H1 (cell line): ENCODE results near the gene R3HDM1. TPM values are rescaled to one million over a fixed set of nuclear protein-coding genes. Genes with fewer than 3 reads are reported as not detected.

Source experiments
- CTCF ChIA-PET: fragments of 300-600 bp; sonication (Branson Sonifier 250); formaldehyde crosslinking; loops from one replicate; lab custom pipeline; 2021; ENCODE audit not compliant: partially characterized antibody; lab: Charles Lee
- POLR2A ChIA-PET: fragments of 300-600 bp; sonication (Branson Sonifier 250); formaldehyde crosslinking; loops from one replicate; lab custom pipeline; 2021; ENCODE audit warnings: inconsistent platforms; ENCODE audit not compliant: partially characterized antibody; lab: Charles Lee
- DNase-seq, 2 experiments: peaks; one replicate each; pipeline versions ENCODE4 v3.0.0 to v3.0.0-alpha.2; 2010 to 2022; ENCODE audit warnings: low spot score in 2 of 2, low read depth in 1 of 2, mixed read lengths in 1 of 2
- FAIRE-seq: peaks from 2 replicates; lab custom pipeline; 2011; peaks lifted over from hg19 to GRCh38; lab: Jason Lieb, UNC
- H2AFZ ChIP-seq: 2 replicates; pipeline ENCODE4 v1.8.1; 2012; ENCODE audit warnings: low read length, inconsistent platforms
- H2AK5ac ChIP-seq: 2 replicates; pipeline ENCODE4 v1.6.1; 2013; ENCODE audit warnings: low read depth, low read length
- H2BK120ac ChIP-seq: replicated peaks from 2 replicates; pipeline ENCODE3; 2013; ENCODE audit warnings: low read depth, low read length, inconsistent platforms
- H2BK12ac ChIP-seq: 2 replicates; pipeline ENCODE4 v1.6.1; 2013; ENCODE audit warnings: low read depth, low read length
- H2BK15ac ChIP-seq: 2 replicates; pipeline ENCODE4 v1.6.1; 2013; ENCODE audit warnings: low read length
- H2BK20ac ChIP-seq: 2 replicates; pipeline ENCODE4 v1.6.1; 2013; ENCODE audit warnings: low read length
- H2BK5ac ChIP-seq: 2 replicates; pipeline ENCODE4 v1.6.1; 2013; ENCODE audit warnings: low read depth, low read length
- H3K14ac ChIP-seq: 2 replicates; pipeline ENCODE4 v1.6.1; 2013; ENCODE audit warnings: inconsistent platforms; ENCODE audit not compliant: insufficient read length
- H3K18ac ChIP-seq: 2 replicates; pipeline ENCODE4 v1.6.1; 2013; ENCODE audit warnings: low read length; ENCODE audit errors: extremely low read depth
- H3K23ac ChIP-seq: 2 replicates; pipeline ENCODE4 v1.6.1; 2013; ENCODE audit warnings: inconsistent platforms; ENCODE audit not compliant: insufficient read length
- H3K23me2 ChIP-seq: 2 replicates; pipeline ENCODE4 v1.6.1; 2013; ENCODE audit warnings: low read depth, low read length
- H3K27ac ChIP-seq: 2 replicates; pipeline ENCODE4 v1.6.1; 2011; ENCODE audit warnings: low read depth, low read length, inconsistent platforms
- H3K27me3 ChIP-seq, 4 experiments: replicated peaks in 1 of 4; 1 replicate in 1 of 4; 2 replicates in 3 of 4; pipeline versions ENCODE4 v1.6.1 to v1.8.1; 2011 to 2013; ENCODE audit warnings: low read length in 3 of 4, mild to moderate bottlenecking in 3 of 4, inconsistent platforms in 2 of 4, mixed read lengths in 2 of 4, moderate library complexity in 1 of 4; ENCODE audit not compliant: control insufficient read depth in 3 of 4, insufficient read depth in 3 of 4; ENCODE audit errors: extremely low read depth in 1 of 4
- H3K36me3 ChIP-seq, 4 experiments: 2 replicates each; pipeline versions ENCODE4 v1.6.1 to v1.8.1; 2011 to 2013; ENCODE audit warnings: mild to moderate bottlenecking in 4 of 4, low read length in 3 of 4, moderate library complexity in 2 of 4, control low read depth in 1 of 4, inconsistent platforms in 1 of 4; ENCODE audit not compliant: insufficient read depth in 4 of 4, control insufficient read depth in 2 of 4
- H3K4ac ChIP-seq: replicated peaks from 2 replicates; pipeline ENCODE3; 2013; ENCODE audit warnings: low read length, low read depth, mixed read lengths, inconsistent platforms; ENCODE audit not compliant: insufficient read length
- H3K4me1 ChIP-seq, 4 experiments: replicated peaks in 1 of 4; 1 replicate in 1 of 4; 2 replicates in 3 of 4; pipeline versions ENCODE4 v1.6.1 to v1.8.1; 2011 to 2013; ENCODE audit warnings: low read length in 3 of 4, inconsistent platforms in 2 of 4, mixed read lengths in 1 of 4; ENCODE audit not compliant: insufficient read depth in 4 of 4, control insufficient read depth in 3 of 4
- H3K4me2 ChIP-seq, 2 experiments: 2 replicates each; pipeline versions ENCODE4 v1.6.1 to v1.8.1; 2011 to 2013; ENCODE audit warnings: low read depth in 2 of 2, low read length in 2 of 2, control low read depth in 1 of 2, inconsistent platforms in 1 of 2, mild to moderate bottlenecking in 1 of 2; ENCODE audit not compliant: insufficient read depth in 1 of 2
- H3K4me3 ChIP-seq, 4 experiments: fragments of 200-600, 300-600 bp in 1 of 4; sonication (generic), shearing (Covaris generic), sonication (Bioruptor Twin) in 1 of 4; 2 replicates each; pipeline versions ENCODE4 v1.5.1 to v1.8.1; 2011 to 2016; ENCODE audit warnings: low read length in 4 of 4, low read depth in 3 of 4, control low read depth in 2 of 4, inconsistent platforms in 2 of 4, mild to moderate bottlenecking in 2 of 4, mixed read lengths in 1 of 4, moderate library complexity in 1 of 4; ENCODE audit not compliant: insufficient read depth in 2 of 4; ENCODE audit errors: extremely low read depth in 1 of 4
- H3K56ac ChIP-seq: replicated peaks from 2 replicates; pipeline ENCODE3; 2013; ENCODE audit warnings: low read depth, mild to moderate bottlenecking, mixed read lengths, low read length, inconsistent platforms; ENCODE audit not compliant: insufficient read length
- H3K79me1 ChIP-seq: 2 replicates; pipeline ENCODE4 v1.6.1; 2013; ENCODE audit warnings: low read depth, low read length, control low read depth
- H3K79me2 ChIP-seq, 2 experiments: 2 replicates each; pipeline versions ENCODE4 v1.6.1 to v1.8.1; 2012 to 2013; ENCODE audit warnings: low read length in 2 of 2, mild to moderate bottlenecking in 2 of 2, inconsistent platforms in 1 of 2; ENCODE audit not compliant: insufficient read depth in 2 of 2, control insufficient read depth in 1 of 2
- H3K9ac ChIP-seq, 4 experiments: replicated peaks in 1 of 4; 1 replicate in 1 of 4; 2 replicates in 3 of 4; pipeline versions ENCODE4 v1.6.1 to v1.8.1; 2011 to 2013; ENCODE audit warnings: low read depth in 3 of 4, low read length in 3 of 4, control low read depth in 2 of 4, mild to moderate bottlenecking in 2 of 4, moderate library complexity in 2 of 4, inconsistent platforms in 1 of 4; ENCODE audit errors: extremely low read depth in 1 of 4
- H3K9me3 ChIP-seq, 2 experiments: 2 replicates each; pipeline versions ENCODE4 v1.6.1 to v1.8.1; 2012 to 2013; ENCODE audit warnings: mild to moderate bottlenecking in 2 of 2, moderate library complexity in 2 of 2, control low read depth in 1 of 2, inconsistent platforms in 1 of 2, low read depth in 1 of 2, low read length in 1 of 2, mixed read lengths in 1 of 2; ENCODE audit not compliant: insufficient read depth in 2 of 2
- H4K20me1 ChIP-seq, 2 experiments: replicated peaks in 1 of 2; 2 replicates each; pipeline versions ENCODE3 to v1.8.1; 2011 to 2013; ENCODE audit warnings: inconsistent platforms in 2 of 2, low read length in 2 of 2, mild to moderate bottlenecking in 1 of 2; ENCODE audit not compliant: insufficient read depth in 2 of 2, control insufficient read depth in 1 of 2
- H4K5ac ChIP-seq: 2 replicates; pipeline ENCODE4 v1.6.1; 2013; ENCODE audit warnings: low read length, low read depth, mixed read lengths, inconsistent platforms; ENCODE audit not compliant: insufficient read length
- H4K8ac ChIP-seq: 2 replicates; pipeline ENCODE4 v1.8.0; 2013; ENCODE audit warnings: mild to moderate bottlenecking, moderate library complexity, low read length, inconsistent platforms; ENCODE audit not compliant: insufficient read depth; ENCODE audit errors: extremely low read depth
- H4K91ac ChIP-seq: replicated peaks from 2 replicates; pipeline ENCODE3; 2013; ENCODE audit warnings: low read length, mixed read lengths, inconsistent platforms; ENCODE audit not compliant: insufficient read length
- CEBPB ChIP-seq: IDR thresholded peaks from 2 replicates; pipeline ENCODE4 v1.6.1; 2012; ENCODE audit warnings: low read depth, low read length
- EGR1 ChIP-seq: IDR thresholded peaks from 2 replicates; pipeline ENCODE4 v1.6.1; 2011; ENCODE audit warnings: low read depth, low read length, borderline replicate concordance
- GABPA ChIP-seq: IDR thresholded peaks from 2 replicates; pipeline ENCODE4 v1.6.1; 2011; ENCODE audit warnings: mild to moderate bottlenecking, low read length, moderate library complexity, borderline replicate concordance; ENCODE audit not compliant: insufficient read depth
- HDAC2 ChIP-seq, 2 experiments: fragments of 300-600 bp in 1 of 2; sonication (generic) in 1 of 2; IDR thresholded peaks; 2 replicates each; pipeline ENCODE4 v1.6.1; 2011 to 2012; ENCODE audit warnings: low read depth in 2 of 2, low read length in 2 of 2, mild to moderate bottlenecking in 2 of 2, moderate library complexity in 2 of 2, borderline replicate concordance in 1 of 2, inconsistent platforms in 1 of 2
- JUN ChIP-seq: IDR thresholded peaks from 2 replicates; pipeline ENCODE4 v1.6.1; 2011; ENCODE audit warnings: low read depth, mild to moderate bottlenecking, improper control_type of control experiment, low read length
- KDM5A ChIP-seq: fragments of 200-600 bp; IDR thresholded peaks from 2 replicates; pipeline ENCODE4 v1.7.1; 2012; ENCODE audit warnings: mild to moderate bottlenecking, low read length, inconsistent platforms, mixed read lengths
- MAFK ChIP-seq: IDR thresholded peaks from 2 replicates; pipeline ENCODE4 v1.6.1; 2012; ENCODE audit warnings: low read depth, mild to moderate bottlenecking, improper control_type of control experiment, low read length
- POLR2A ChIP-seq, 2 experiments: IDR thresholded peaks; 1 replicate in 1 of 2; 2 replicates in 1 of 2; pipeline ENCODE4 v1.6.1; 2011; ENCODE audit warnings: low read depth in 2 of 2, low read length in 2 of 2, mild to moderate bottlenecking in 2 of 2; ENCODE audit errors: control extremely low read depth in 1 of 2
- SIRT6 ChIP-seq: IDR thresholded peaks from one replicate; pipeline ENCODE4 v1.7.1; 2012; ENCODE audit warnings: low read length, inconsistent platforms
- SIX5 ChIP-seq: IDR thresholded peaks from 2 replicates; pipeline ENCODE4 v1.6.1; 2011; ENCODE audit warnings: mild to moderate bottlenecking, low read depth, low read length
- TAF1 ChIP-seq: IDR thresholded peaks from 2 replicates; pipeline ENCODE4 v1.6.1; 2011; ENCODE audit warnings: mild to moderate bottlenecking, low read depth, low read length
- TBP ChIP-seq: IDR thresholded peaks from 2 replicates; pipeline ENCODE4 v1.6.1; 2011; ENCODE audit warnings: low read depth, low read length, improper control_type of control experiment
- WGBS, 2 experiments: shearing (Covaris generic) in 1 of 2; methylation state at CpG; one replicate each; pipeline versions ENCODE4 v1.1.6 to v1.1.7; 2013 to 2015; ENCODE audit warnings: low lambda C conversion rate in 2 of 2, mixed read lengths in 2 of 2, inconsistent platforms in 1 of 2, low coverage in 1 of 2, missing lambda C conversion rate in 1 of 2; ENCODE audit not compliant: insufficient replicate concordance in 2 of 2, insufficient coverage in 1 of 2, insufficient read length in 1 of 2; ENCODE audit errors: extremely low coverage in 1 of 2, missing lambda C conversion rate in 1 of 2; 5-methylcytosine and 5-hydroxymethylcytosine counted together
- polyA plus RNA-seq, 7 experiments: library from polyadenylated mRNA; depleted of rRNA in 3 of 7; stranded (reverse) in 5 of 7; unstranded in 2 of 7; fragments of >200 nt in 5 of 7; fragments of 200-250 nt in 2 of 7; gene quantifications; 1 replicate in 5 of 7; 2 replicates in 1 of 7; 4 replicates in 1 of 7; pipeline versions ENCODE4 v1.2.1 to v1.2.3, GENCODE V29; 2011 to 2013; ENCODE audit warnings: missing spikeins in 2 of 7, mixed read lengths in 2 of 7
- total RNA-seq: library from RNA; stranded (reverse); fragmentation: NEBNext Ultra II Directional; extraction: Animal tissue kit (Norgen Biotek cat#: 25700); gene quantifications from 2 replicates; pipeline ENCODE4 v1.2.1, GENCODE V29; 2021
- TF ChIP-seq, protein P1 (sequence below), 3 experiments: IDR thresholded peaks; 1 replicate in 2 of 3; 2 replicates in 1 of 3; pipeline versions ENCODE4 v1.5.1 to v1.6.1; 2011; ENCODE audit warnings: low read length in 3 of 3, mild to moderate bottlenecking in 3 of 3, inconsistent platforms in 2 of 3, low read depth in 1 of 3, moderate library complexity in 1 of 3; ENCODE audit not compliant: insufficient read depth in 1 of 3; ENCODE audit errors: control extremely low read depth in 1 of 3

R3HDM1 gene
- total and polyA plus RNA-seq, 2 of the 8 experiments (the other 6 are each of a cell fraction or from before 2014, with no cell fraction given), result 77.7 to 120 TPM

DNA sequence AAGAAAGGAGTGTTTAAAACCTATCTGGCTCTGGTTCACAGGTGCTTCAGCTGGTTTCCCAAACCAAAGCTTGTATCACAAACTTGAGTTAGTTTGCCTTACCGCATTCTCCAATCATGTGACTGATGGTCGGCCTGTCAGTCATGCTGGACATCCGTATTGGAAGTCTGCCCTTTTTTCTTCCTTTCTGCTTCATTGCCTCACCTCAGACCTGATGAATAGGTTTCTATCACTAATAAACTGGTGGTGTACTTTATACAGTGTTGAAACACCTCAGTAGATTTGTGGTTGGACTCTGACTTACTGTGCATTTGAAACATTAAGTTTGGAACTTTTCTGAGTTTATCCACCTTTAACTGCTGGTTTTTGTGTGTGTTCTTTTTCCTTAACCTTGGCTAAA lies 84.1 kb downstream of the R3HDM1 start:
- Histone ChIP-seq H3K23ac (no peak overlapping the region), H4K8ac (no peak overlapping the region), H3K18ac (no peak overlapping the region), H3K4me1 (no peaks in the 10 kb centered on the region), H3K23me2 (no peaks in the 10 kb centered on the region), H2AK5ac (no peak overlapping the region), H3K79me2 (no peaks in the 10 kb centered on the region), H3K9ac (no peak overlapping the region), H3K56ac (no peak overlapping the region), H3K79me1 (no peaks in the 10 kb centered on the region), H4K91ac (no peak overlapping the region), H3K4me2 (no peak overlapping the region), H2BK5ac (no peak overlapping the region), H4K20me1 (no peaks in the 10 kb centered on the region), H2BK20ac (no peak overlapping the region), H3K36me3 (peaks cover 0 to 5% (median 0%) of the 10 kb centered on the region in 4 experiments; a peak in 1 of 8 replicates)
- WGBS, 2 experiments, result 85% methylated on average over 3 of the region's 3 CpGs; no CpG with 5 or more reads in 1 of the 2 experiments
- DNase-seq (no peak), FAIRE-seq (no peak)
- TF ChIP-seq JUN, result no peak
- TF ChIP-seq TBP, result no peak
- no peak for TF ChIP-seq SIRT6
- no peak for TF ChIP-seq MAFK
- no peak for TF ChIP-seq HDAC2 (IDR thresholded peaks at IDR 0.05; ENCODE audit: borderline replicate concordance in 1 of 2, low read depth in 2 of 2, low read length in 2 of 2)
- no peak for TF ChIP-seq GABPA
- TF ChIP-seq TAF1, result no peak
- no peak for TF ChIP-seq CEBPB
- TF ChIP-seq, protein P1, sequence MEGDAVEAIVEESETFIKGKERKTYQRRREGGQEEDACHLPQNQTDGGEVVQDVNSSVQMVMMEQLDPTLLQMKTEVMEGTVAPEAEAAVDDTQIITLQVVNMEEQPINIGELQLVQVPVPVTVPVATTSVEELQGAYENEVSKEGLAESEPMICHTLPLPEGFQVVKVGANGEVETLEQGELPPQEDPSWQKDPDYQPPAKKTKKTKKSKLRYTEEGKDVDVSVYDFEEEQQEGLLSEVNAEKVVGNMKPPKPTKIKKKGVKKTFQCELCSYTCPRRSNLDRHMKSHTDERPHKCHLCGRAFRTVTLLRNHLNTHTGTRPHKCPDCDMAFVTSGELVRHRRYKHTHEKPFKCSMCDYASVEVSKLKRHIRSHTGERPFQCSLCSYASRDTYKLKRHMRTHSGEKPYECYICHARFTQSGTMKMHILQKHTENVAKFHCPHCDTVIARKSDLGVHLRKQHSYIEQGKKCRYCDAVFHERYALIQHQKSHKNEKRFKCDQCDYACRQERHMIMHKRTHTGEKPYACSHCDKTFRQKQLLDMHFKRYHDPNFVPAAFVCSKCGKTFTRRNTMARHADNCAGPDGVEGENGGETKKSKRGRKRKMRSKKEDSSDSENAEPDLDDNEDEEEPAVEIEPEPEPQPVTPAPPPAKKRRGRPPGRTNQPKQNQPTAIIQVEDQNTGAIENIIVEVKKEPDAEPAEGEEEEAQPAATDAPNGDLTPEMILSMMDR (IDR thresholded peaks at IDR 0.05; ENCODE audit: control extremely low read depth in 1 of 3, insufficient read depth in 1 of 3, low read depth in 1 of 3, low read length in 3 of 3), result no peak
- TF ChIP-seq EGR1, result no peak
- TF ChIP-seq POLR2A (IDR thresholded peaks at IDR 0.05; ENCODE audit: control extremely low read depth in 1 of 2, low read depth in 2 of 2, low read length in 2 of 2), result no peak
- TF ChIP-seq KDM5A, result no peak
- TF ChIP-seq SIX5, result no peak
- TF ChIP-seq, all 59 proteins: peak for 0
- Histone ChIP-seq H4K5ac (no peak overlapping the region), H3K4me3 (no peak overlapping the region), H3K27me3 (no peaks in the 10 kb centered on the region), H2AFZ (no peak overlapping the region), H3K4ac (no peak overlapping the region), H2BK12ac (no peak overlapping the region), H3K27ac (no peak overlapping the region), H3K9me3 (no peaks in the 10 kb centered on the region), H2BK120ac (no peak overlapping the region), H2BK15ac (no peak overlapping the region), H3K14ac (no peak overlapping the region)
- ChIA-PET CTCF (no interaction called here), POLR2A (no interaction called here)
